Stimulated activated naive CD8-positive, alpha-beta T cell treated with anti-CD3 and anti-CD28 coated beads, Interleukin-15, Interleukin-2, amounts not matched to agents 100 ng/mL and 50 ng/mL, for 24 hours (primary cell): ENCODE measurements around the gene BRSK2.

ENCODE experiments used
- H3K27ac Mint-ChIP-seq: one replicate; pipeline ENCODE4 v1.8.0; 2021; ENCODE audit warnings: mild to moderate bottlenecking, mixed read lengths
- H3K27me3 Mint-ChIP-seq: one replicate; pipeline ENCODE4 v1.8.0; 2021; ENCODE audit warnings: mixed read lengths
- H3K36me3 Mint-ChIP-seq: one replicate; pipeline ENCODE4 v1.8.0; 2021; ENCODE audit warnings: low read depth, mixed read lengths
- H3K4me1 Mint-ChIP-seq: one replicate; pipeline ENCODE4 v1.8.0; 2021; ENCODE audit warnings: low read depth, mixed read lengths
- H3K4me3 Mint-ChIP-seq: one replicate; pipeline ENCODE4 v1.8.0; 2021; ENCODE audit warnings: mild to moderate bottlenecking, mixed read lengths
- H3K9me3 Mint-ChIP-seq: one replicate; pipeline ENCODE4 v1.8.0; 2021; ENCODE audit warnings: mixed read lengths

The BRSK2 gene

GRCh38 chr11:1490651-1491050 lies 100.9 kb downstream of the BRSK2 start:
- Mint-ChIP-seq H3K27ac (no peak overlapping the region), H3K9me3 (no peaks in the 10 kb centered on the region), H3K27me3 (no peaks in the 10 kb centered on the region), H3K36me3 (peaks cover 1% of the 10 kb centered on the region), H3K4me1 (peaks cover 46% of the 10 kb centered on the region), H3K4me3 (no peak overlapping the region)

- Mint-ChIP-seq H3K9me3 (no peaks in the 10 kb centered on the region), H3K27ac (no peak overlapping the region), H3K4me3 (no peak overlapping the region), H3K4me1 (peaks cover 46% of the 10 kb centered on the region), H3K27me3 (no peaks in the 10 kb centered on the region), H3K36me3 (peaks cover 8% of the 10 kb centered on the region)
Measured at GRCh38 chr11:1491379-1491778, 101.6 kb downstream of the BRSK2 start.

GRCh38 chr11:1493650-1494244 lies 104.0 kb downstream of the BRSK2 start:
- H3K27me3 Mint-ChIP-seq = no peaks in the 10 kb centered on the region
- H3K27ac Mint-ChIP-seq = no peak overlapping the region
- H3K9me3 Mint-ChIP-seq = peaks cover under 1% of the 10 kb centered on the region
- H3K4me3 Mint-ChIP-seq = no peak overlapping the region
- peaks cover 11% of the 10 kb centered on the region for H3K36me3 Mint-ChIP-seq
- H3K4me1 Mint-ChIP-seq = peaks cover 61% of the 10 kb centered on the region

GRCh38 chr11:1494650-1495049 lies 104.9 kb downstream of the BRSK2 start:
- no peak overlapping the region for H3K27ac Mint-ChIP-seq
- H3K4me3 Mint-ChIP-seq = no peak overlapping the region
- peaks cover 61% of the 10 kb centered on the region for H3K4me1 Mint-ChIP-seq
- peaks cover 4% of the 10 kb centered on the region for H3K9me3 Mint-ChIP-seq
- no peaks in the 10 kb centered on the region for H3K27me3 Mint-ChIP-seq
- peaks cover 17% of the 10 kb centered on the region for H3K36me3 Mint-ChIP-seq

GRCh38 chr11:1496091-1496760 lies 106.5 kb downstream of the BRSK2 start:
- no peak overlapping the region for H3K4me3 Mint-ChIP-seq
- peaks cover 61% of the 10 kb centered on the region for H3K4me1 Mint-ChIP-seq
- no peak overlapping the region for H3K27ac Mint-ChIP-seq

GRCh38 chr11:1496761-1497095 lies 107.0 kb downstream of the BRSK2 start:
- Mint-ChIP-seq H3K36me3 (peaks cover 25% of the 10 kb centered on the region), H3K27ac (no peak overlapping the region), H3K4me1 (peaks cover 61% of the 10 kb centered on the region)

More at GRCh38 chr11:1496091-1496760, 106.5 kb downstream of the BRSK2 start:
- no peaks in the 10 kb centered on the region for H3K27me3 Mint-ChIP-seq
- H3K36me3 Mint-ChIP-seq = peaks cover 25% of the 10 kb centered on the region
- peaks cover 4% of the 10 kb centered on the region for H3K9me3 Mint-ChIP-seq

GRCh38 chr11:1497600-1497999 lies 107.9 kb downstream of the BRSK2 start:
- no peak overlapping the region for H3K4me3 Mint-ChIP-seq
- no peaks in the 10 kb centered on the region for H3K27me3 Mint-ChIP-seq
- peaks cover 25% of the 10 kb centered on the region for H3K36me3 Mint-ChIP-seq
- no peak overlapping the region for H3K27ac Mint-ChIP-seq
- H3K4me1 Mint-ChIP-seq = peaks cover 57% of the 10 kb centered on the region
- peaks cover 4% of the 10 kb centered on the region for H3K9me3 Mint-ChIP-seq

More at GRCh38 chr11:1496761-1497095, 107.0 kb downstream of the BRSK2 start:
- Mint-ChIP-seq H3K9me3 (peaks cover 4% of the 10 kb centered on the region), H3K27me3 (no peaks in the 10 kb centered on the region), H3K4me3 (no peak overlapping the region)

GRCh38 chr11:1498262-1498661 lies 108.5 kb downstream of the BRSK2 start:
- no peak overlapping the region for H3K4me3 Mint-ChIP-seq
- peaks cover 25% of the 10 kb centered on the region for H3K36me3 Mint-ChIP-seq
- no peaks in the 10 kb centered on the region for H3K27me3 Mint-ChIP-seq
- H3K27ac Mint-ChIP-seq = no peak overlapping the region
- peaks cover 4% of the 10 kb centered on the region for H3K9me3 Mint-ChIP-seq
- peaks cover 52% of the 10 kb centered on the region for H3K4me1 Mint-ChIP-seq

- Mint-ChIP-seq H3K36me3 (peaks cover 25% of the 10 kb centered on the region), H3K9me3 (peaks cover 4% of the 10 kb centered on the region), H3K4me3 (no peak overlapping the region), H3K27me3 (no peaks in the 10 kb centered on the region), H3K4me1 (peaks cover 41% of the 10 kb centered on the region), H3K27ac (no peak overlapping the region)
Measured at GRCh38 chr11:1499261-1499890, 109.6 kb downstream of the BRSK2 start.

GRCh38 chr11:1499899-1500298 lies 110.2 kb downstream of the BRSK2 start:
- no peak overlapping the region for H3K4me3 Mint-ChIP-seq
- peaks cover 4% of the 10 kb centered on the region for H3K9me3 Mint-ChIP-seq
- H3K36me3 Mint-ChIP-seq = peaks cover 25% of the 10 kb centered on the region
- H3K27me3 Mint-ChIP-seq = no peaks in the 10 kb centered on the region
- H3K27ac Mint-ChIP-seq = no peak overlapping the region
- peaks cover 36% of the 10 kb centered on the region for H3K4me1 Mint-ChIP-seq

- Mint-ChIP-seq H3K9me3 (peaks cover 4% of the 10 kb centered on the region), H3K4me1 (peaks cover 35% of the 10 kb centered on the region), H3K36me3 (peaks cover 23% of the 10 kb centered on the region), H3K4me3 (no peak overlapping the region), H3K27ac (no peak overlapping the region), H3K27me3 (no peaks in the 10 kb centered on the region)
Measured at GRCh38 chr11:1500466-1501420, 111.0 kb downstream of the BRSK2 start.

GRCh38 chr11:1501421-1502167 lies 111.9 kb downstream of the BRSK2 start:
- Mint-ChIP-seq H3K9me3 (peaks cover 4% of the 10 kb centered on the region), H3K27me3 (no peaks in the 10 kb centered on the region), H3K36me3 (peaks cover 15% of the 10 kb centered on the region), H3K4me3 (no peak overlapping the region), H3K4me1 (peaks cover 26% of the 10 kb centered on the region), H3K27ac (no peak overlapping the region)

GRCh38 chr11:1502168-1502953 lies 112.6 kb downstream of the BRSK2 start:
- H3K4me1 Mint-ChIP-seq = peaks cover 18% of the 10 kb centered on the region
- H3K4me3 Mint-ChIP-seq = no peak overlapping the region

More at GRCh38 chr11:1502168-1502953, 112.6 kb downstream of the BRSK2 start:
- no peaks in the 10 kb centered on the region for H3K27me3 Mint-ChIP-seq
- peaks cover 4% of the 10 kb centered on the region for H3K9me3 Mint-ChIP-seq
- H3K27ac Mint-ChIP-seq = no peak overlapping the region
- peaks cover 15% of the 10 kb centered on the region for H3K36me3 Mint-ChIP-seq
